Kidney (tissue), 14 donors: ENCODE data around the gene PDGFRA. TPM values are rescaled to one million over a fixed set of nuclear protein-coding genes. Genes with fewer than 3 reads are reported as not detected.

Source experiments
- DNase-seq, 5 donors: peaks; one replicate each; pipeline ENCODE4 v3.0.0-alpha.2; 2013 to 2020
- FAIRE-seq: peaks from 2 replicates; lab custom pipeline; 2012; peaks lifted over from hg19 to GRCh38; lab: Jason Lieb, UNC
- H3K27ac ChIP-seq, 2 donors: one replicate each; pipeline ENCODE4 v1.7.0; 2013; ENCODE audit warnings: low read depth in 2 of 2, low read length in 2 of 2, inconsistent platforms in 1 of 2
- H3K27me3 ChIP-seq: one replicate; pipeline ENCODE4 v1.7.1; 2013; ENCODE audit warnings: low read length, inconsistent platforms; ENCODE audit not compliant: control insufficient read depth, insufficient read depth
- H3K36me3 ChIP-seq, 3 donors: one replicate each; pipeline versions ENCODE4 v1.7.0 to v1.7.1; 2013; ENCODE audit warnings: low read length in 3 of 3, control low read depth in 1 of 3, inconsistent platforms in 1 of 3; ENCODE audit not compliant: insufficient read depth in 3 of 3, control insufficient read depth in 2 of 3
- H3K4me1 ChIP-seq, 3 donors: one replicate each; pipeline versions ENCODE4 v1.7.0 to v1.7.1; 2013; ENCODE audit warnings: low read length in 3 of 3, inconsistent platforms in 1 of 3, low read depth in 1 of 3; ENCODE audit not compliant: control insufficient read depth in 2 of 3, insufficient read depth in 2 of 3
- H3K4me3 ChIP-seq, 3 donors: one replicate each; pipeline versions ENCODE4 v1.7.0 to v1.8.1; 2013; ENCODE audit warnings: low read length in 3 of 3, control low read depth in 1 of 3, inconsistent platforms in 1 of 3
- H3K9ac ChIP-seq, 3 donors: one replicate each; pipeline versions ENCODE4 v1.7.0 to v1.7.1; 2013; ENCODE audit warnings: low read length in 3 of 3, control low read depth in 1 of 3, inconsistent platforms in 1 of 3
- H3K9me3 ChIP-seq, 3 donors: one replicate each; pipeline versions ENCODE4 v1.7.0 to v1.7.1; 2013; ENCODE audit warnings: low read length in 3 of 3, control low read depth in 1 of 3, inconsistent platforms in 1 of 3; ENCODE audit not compliant: control insufficient read depth in 2 of 3, insufficient read depth in 1 of 3
- intact Hi-C: fragments of 100-400 bp; cut with DNase I; formaldehyde crosslinking; loops from one replicate; pipeline ENCODE4 v1.11.1; 2022
- polyA plus RNA-seq: library from polyadenylated mRNA; stranded (reverse); fragments of 350-450 nt; fragmentation: Illumina TruSeq; extraction: RNeasy Lipid Tissue Mini Kit (QIAGEN cat#74804); gene quantifications from one replicate; pipeline ENCODE4 v1.2.3, GENCODE V29; 2014; ENCODE audit warnings: low read depth, low replicate concordance; ENCODE audit not compliant: insufficient read depth
- total RNA-seq: library from RNA; stranded (reverse); fragmentation: NEBNext Ultra II Directional; extraction: Animal tissue kit (Norgen Biotek cat#: 25700); gene quantifications from one replicate; pipeline ENCODE4 v1.2.1, GENCODE V29; 2021
- TF ChIP-seq, protein P1 (sequence below): IDR thresholded peaks from 3 replicates; pipeline ENCODE4 v1.5.1; 2012; ENCODE audit warnings: mild to moderate bottlenecking, moderate library complexity, borderline replicate concordance; ENCODE audit not compliant: insufficient read depth; ENCODE audit errors: extremely low read depth
- donor health status: control.
- donor health status: control.
- donor health status: control.
- donor health status: control.
- donor health status: control.
- donor health status: DM: yes; HTN: yes; CAD: no.
- donor health status: Normal renal cell carcinoma (clear cell type).

Gene PDGFRA
- total and polyA plus RNA-seq, 2 donors from 2014 or later: 12.3 to 71.0 TPM

DNA sequence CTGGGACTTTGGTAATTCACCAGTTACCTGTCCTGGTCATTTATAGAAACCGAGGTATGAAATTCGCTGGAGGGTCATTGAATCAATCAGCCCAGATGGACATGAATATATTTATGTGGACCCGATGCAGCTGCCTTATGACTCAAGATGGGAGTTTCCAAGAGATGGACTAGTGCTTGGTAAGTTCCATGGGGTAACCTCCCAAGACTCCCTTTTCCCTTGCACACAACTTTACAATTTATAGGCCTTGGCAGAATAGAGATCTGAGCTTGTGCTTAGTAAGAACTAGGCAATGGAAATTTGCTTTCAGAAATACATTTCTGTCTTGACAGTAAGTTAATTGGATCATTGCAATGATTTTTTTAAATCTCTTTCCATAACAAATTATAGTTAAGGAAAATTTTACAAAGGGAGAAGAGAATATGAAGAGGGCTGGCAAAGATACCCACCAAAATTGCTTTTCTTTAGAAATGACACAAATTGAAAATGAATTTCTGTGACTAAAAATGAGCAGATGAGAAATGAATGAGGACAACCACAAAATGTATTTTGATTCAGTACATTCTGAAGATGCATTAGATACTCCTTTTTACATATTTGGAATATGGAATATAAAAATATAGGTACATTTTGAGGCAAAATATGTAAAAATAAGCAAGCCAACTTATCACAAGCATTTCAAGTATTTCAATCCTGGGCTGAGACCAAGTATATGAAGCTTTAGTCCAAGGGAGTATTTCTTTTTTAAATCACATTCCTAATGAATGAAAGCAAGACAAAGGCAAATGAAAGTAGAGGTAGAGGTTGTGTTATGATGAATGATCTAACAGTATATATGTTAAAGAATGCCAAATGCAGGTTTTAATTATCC, 45.9 kb downstream of the PDGFRA start:
- Histone ChIP-seq H3K27ac (no peak overlapping the region), H3K9ac (no peak overlapping the region), H3K4me1 (peaks cover 0 to 4% (median 2%) of the 10 kb centered on the region in 3 donors), H3K36me3 (no peaks in the 10 kb centered on the region), H3K9me3 (no peaks in the 10 kb centered on the region), H3K4me3 (no peak overlapping the region), H3K27me3 (no peaks in the 10 kb centered on the region)
- intact Hi-C loops: no loop called here
- TF ChIP-seq, protein P1, sequence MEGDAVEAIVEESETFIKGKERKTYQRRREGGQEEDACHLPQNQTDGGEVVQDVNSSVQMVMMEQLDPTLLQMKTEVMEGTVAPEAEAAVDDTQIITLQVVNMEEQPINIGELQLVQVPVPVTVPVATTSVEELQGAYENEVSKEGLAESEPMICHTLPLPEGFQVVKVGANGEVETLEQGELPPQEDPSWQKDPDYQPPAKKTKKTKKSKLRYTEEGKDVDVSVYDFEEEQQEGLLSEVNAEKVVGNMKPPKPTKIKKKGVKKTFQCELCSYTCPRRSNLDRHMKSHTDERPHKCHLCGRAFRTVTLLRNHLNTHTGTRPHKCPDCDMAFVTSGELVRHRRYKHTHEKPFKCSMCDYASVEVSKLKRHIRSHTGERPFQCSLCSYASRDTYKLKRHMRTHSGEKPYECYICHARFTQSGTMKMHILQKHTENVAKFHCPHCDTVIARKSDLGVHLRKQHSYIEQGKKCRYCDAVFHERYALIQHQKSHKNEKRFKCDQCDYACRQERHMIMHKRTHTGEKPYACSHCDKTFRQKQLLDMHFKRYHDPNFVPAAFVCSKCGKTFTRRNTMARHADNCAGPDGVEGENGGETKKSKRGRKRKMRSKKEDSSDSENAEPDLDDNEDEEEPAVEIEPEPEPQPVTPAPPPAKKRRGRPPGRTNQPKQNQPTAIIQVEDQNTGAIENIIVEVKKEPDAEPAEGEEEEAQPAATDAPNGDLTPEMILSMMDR: no peak
- no peak for FAIRE-seq
- DNase-seq: no peak

DNA sequence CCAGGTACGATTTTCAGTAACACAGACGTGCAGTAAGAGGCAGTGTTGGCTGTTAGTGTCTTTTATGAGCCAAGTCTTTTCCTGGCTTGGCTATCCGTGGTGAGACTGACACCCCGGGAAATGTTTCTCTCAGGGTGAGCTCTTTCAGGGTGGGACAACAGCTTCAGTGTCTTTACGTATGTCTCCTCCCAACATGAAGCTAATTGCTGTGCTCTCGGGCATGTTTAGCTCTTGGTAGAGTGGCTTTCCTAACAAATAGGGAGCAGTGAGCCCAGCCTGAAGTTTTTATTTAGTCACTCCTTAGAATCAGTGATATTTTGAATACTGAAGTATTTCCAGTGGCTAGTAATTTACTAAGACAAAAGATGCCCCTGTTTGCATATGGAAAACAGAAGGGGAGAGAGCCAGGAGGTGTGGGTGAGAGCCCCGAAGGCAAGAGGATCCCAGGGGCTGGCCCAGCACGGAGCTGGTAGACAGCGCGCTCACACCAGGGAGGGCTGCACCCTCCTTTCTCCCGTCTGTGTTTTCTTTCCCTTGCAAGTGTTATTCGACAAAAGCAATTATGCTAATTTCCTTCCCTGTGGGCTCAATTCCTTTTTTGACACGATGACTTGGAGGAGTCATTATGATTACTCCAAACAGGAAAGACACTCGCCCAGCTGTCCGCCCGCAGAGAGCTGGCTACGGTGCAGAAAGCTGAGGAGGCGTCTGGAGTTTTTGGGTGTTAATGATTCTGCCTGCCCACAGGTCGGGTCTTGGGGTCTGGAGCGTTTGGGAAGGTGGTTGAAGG, 47.7 kb downstream of the PDGFRA start:
- H3K36me3 ChIP-seq: no peaks in the 10 kb centered on the region
- peak overlapping the region in 1 of 3 donors; percentile 29 for H3K4me3 ChIP-seq
- no peak overlapping the region for H3K27ac ChIP-seq
- H3K9ac ChIP-seq: no peak overlapping the region
- H3K27me3 ChIP-seq: no peaks in the 10 kb centered on the region
- H3K9me3 ChIP-seq: no peaks in the 10 kb centered on the region
- no peak for FAIRE-seq
- peaks cover 0 to 8% (median 2%) of the 10 kb centered on the region in 3 donors for H3K4me1 ChIP-seq
- TF ChIP-seq, protein P1: no peak
- no peak for DNase-seq
- intact Hi-C loops: no loop called here

DNA sequence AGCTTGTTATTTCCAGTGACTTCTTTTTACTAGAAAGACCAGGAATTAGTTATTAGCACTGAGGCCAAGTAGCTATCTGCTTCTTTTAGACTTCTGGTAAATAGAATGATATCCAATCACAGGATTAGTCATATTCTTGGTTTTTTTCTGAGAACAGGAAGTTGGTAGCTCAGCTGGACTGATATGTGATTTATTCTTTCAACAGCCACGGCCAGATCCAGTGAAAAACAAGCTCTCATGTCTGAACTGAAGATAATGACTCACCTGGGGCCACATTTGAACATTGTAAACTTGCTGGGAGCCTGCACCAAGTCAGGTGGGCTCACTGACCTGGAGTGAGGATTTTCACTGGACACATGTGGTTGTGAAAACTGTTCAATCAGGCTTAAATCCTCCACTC, 48.6 kb downstream of the PDGFRA start:
- Histone ChIP-seq H3K36me3 (no peaks in the 10 kb centered on the region), H3K4me1 (peaks cover 0 to 8% (median 2%) of the 10 kb centered on the region in 3 donors), H3K4me3 (no peak overlapping the region), H3K9me3 (no peaks in the 10 kb centered on the region), H3K9ac (no peak overlapping the region), H3K27me3 (no peaks in the 10 kb centered on the region), H3K27ac (peak overlapping the region in 1 of 2 donors; percentile 9)
- TF ChIP-seq, protein P1: no peak
- intact Hi-C loops: no loop called here
- no peak for DNase-seq
- no peak for FAIRE-seq
